ENCODE measurements around the gene RNASE4.

- TF ChIP-seq CTCF (IDR thresholded peaks at IDR 0.05; ENCODE audit: extremely low read depth in 1 of 2, insufficient read depth in 1 of 2, low read depth in 1 of 2, low read length in 2 of 2), result peak in 1 of 2 donors; percentile 13
- TF ChIP-seq POLR2A (IDR thresholded peaks at IDR 0.05; ENCODE audit: low read depth, low read length), result no peak
- TF ChIP-seq MAX (IDR thresholded peaks at IDR 0.05; ENCODE audit: insufficient read depth, insufficient read length), result no peak
- TF ChIP-seq MYC (IDR thresholded peaks at IDR 0.05; ENCODE audit: low read depth, low read length), result no peak
- TF ChIP-seq EZH2 (IDR thresholded peaks at IDR 0.05; ENCODE audit: borderline replicate concordance, low read depth, low read length, severe bottlenecking), result no peak
Observed at GRCh38 chr14:20682127-20682434, 2.3 kb upstream of the RNASE4 start.
